K562 (cell line): ENCODE data around the gene CISD3. TPM values are rescaled to one million over a fixed set of nuclear protein-coding genes. Genes with fewer than 3 reads are reported as not detected.

Experiments used
- ATAC-seq: fragments of 200-7000 bp; cut with Tn5 transposase; 3 replicates; pipeline ENCODE4 v1.9.1; 2020; ENCODE audit warnings: moderate library complexity
- BruUV-seq: library from RNA; stranded (reverse); fragments of 400-500 nt; replicated peaks from 2 replicates; lab custom pipeline; 2021; lab: Mats Ljungman, UMichigan
- CTCF ChIA-PET: fragments of 300-600 bp; formaldehyde crosslinking; extraction: SDS; loops from one replicate; lab custom pipeline; 2021; ENCODE audit warnings: low intra/inter-chr PET ratio; lab: Yijun Ruan, JAX
- POLR2A ChIA-PET: fragments of 300-600, 350-650 bp; sonication (Branson Sonifier 250); formaldehyde crosslinking; extraction: SDS; loops from one replicate; lab custom pipeline; 2021; ENCODE audit warnings: antibody characterized with exemption, inconsistent platforms; lab: Yijun Ruan, JAX
- DNase-seq, 4 experiments: peaks; one replicate each; pipeline versions ENCODE4 v3.0.0 to v3.0.0-alpha.2; 2011 to 2018; ENCODE audit warnings: low spot score in 3 of 4, mixed read lengths in 3 of 4; ENCODE audit errors: extremely low read depth in 1 of 4
- FAIRE-seq: peaks from 2 replicates; lab custom pipeline; 2011; peaks lifted over from hg19 to GRCh38; lab: Jason Lieb, UNC
- H2AFZ ChIP-seq: 2 replicates; pipeline ENCODE4 v1.6.0; 2011; ENCODE audit warnings: low read depth, low read length, control low read depth, inconsistent platforms
- H3K27ac ChIP-seq: fragments of 200-600 bp; 3 replicates; pipeline ENCODE4 v1.8.0; 2011; ENCODE audit warnings: low read depth, mild to moderate bottlenecking, control low read depth, inconsistent platforms, low read length, moderate library complexity, mixed read lengths; ENCODE audit errors: extremely low read depth
- H3K27me3 ChIP-seq, 2 experiments: fragments of 300-600 bp in 1 of 2; 2 replicates in 1 of 2; 3 replicates in 1 of 2; pipeline versions ENCODE4 v1.6.0 to v1.8.0; 2011; ENCODE audit warnings: inconsistent platforms in 2 of 2, low read length in 2 of 2, mild to moderate bottlenecking in 1 of 2, mixed read lengths in 1 of 2, moderate library complexity in 1 of 2; ENCODE audit not compliant: control insufficient read depth in 2 of 2, insufficient read depth in 2 of 2
- H3K36me3 ChIP-seq: fragments of 300-600 bp; 3 replicates; pipeline ENCODE4 v1.8.0; 2011; ENCODE audit warnings: mild to moderate bottlenecking, low read length, inconsistent platforms; ENCODE audit not compliant: control insufficient read depth, insufficient read depth
- H3K4me1 ChIP-seq, 2 experiments: fragments of 200-600 bp in 1 of 2; replicated peaks in 1 of 2; 2 replicates in 1 of 2; 3 replicates in 1 of 2; pipeline versions ENCODE4 v1.5.1 to v1.8.0; 2011; ENCODE audit warnings: inconsistent platforms in 2 of 2, low read length in 2 of 2, mild to moderate bottlenecking in 1 of 2, mixed read lengths in 1 of 2, moderate library complexity in 1 of 2; ENCODE audit not compliant: control insufficient read depth in 2 of 2, insufficient read depth in 2 of 2
- H3K4me2 ChIP-seq: 2 replicates; pipeline ENCODE4 v1.6.1; 2011; ENCODE audit warnings: low read length, control low read depth, inconsistent platforms, mixed read lengths; ENCODE audit not compliant: insufficient read depth
- H3K4me3 ChIP-seq: fragments of 200-600 bp; sonication (generic), shearing (Covaris generic); 2 replicates; pipeline ENCODE4 v1.5.1; 2016; ENCODE audit warnings: control low read depth, inconsistent platforms
- H3K79me2 ChIP-seq: fragments of 200-600 bp; 3 replicates; pipeline ENCODE4 v1.8.0; 2011; ENCODE audit warnings: low read length, inconsistent platforms; ENCODE audit not compliant: control insufficient read depth, insufficient read depth
- H3K9ac ChIP-seq, 2 experiments: 2 replicates each; pipeline versions ENCODE4 v1.6.0 to v1.6.1; 2011; ENCODE audit warnings: low read depth in 2 of 2, low read length in 2 of 2, control low read depth in 1 of 2, inconsistent platforms in 1 of 2, mild to moderate bottlenecking in 1 of 2, mixed read lengths in 1 of 2; ENCODE audit not compliant: insufficient read depth in 1 of 2
- H3K9me1 ChIP-seq: one replicate; pipeline ENCODE4 v1.6.0; 2011; ENCODE audit warnings: inconsistent platforms, mild to moderate bottlenecking, low read length, moderate library complexity; ENCODE audit not compliant: control insufficient read depth, insufficient read depth
- H3K9me3 ChIP-seq: replicated peaks from 2 replicates; pipeline ENCODE4 v1.5.1; 2011; ENCODE audit warnings: low read depth, low read length, inconsistent platforms; ENCODE audit not compliant: control insufficient read depth, insufficient read depth
- H4K20me1 ChIP-seq: replicated peaks from 2 replicates; pipeline ENCODE4 v1.6.1; 2011; ENCODE audit warnings: low read length, inconsistent platforms, mixed read lengths; ENCODE audit not compliant: control insufficient read depth, insufficient read depth
- ADNP ChIP-seq: fragments of 200-800 bp; sonication (Bioruptor generic); IDR thresholded peaks from 2 replicates; pipeline ENCODE4 v1.6.1; 2016; ENCODE audit warnings: missing genetic modification characterization, missing compliant biosample characterization
- BCOR ChIP-seq: fragments of 450-650 bp; IDR thresholded peaks from 2 replicates; pipeline ENCODE4 v1.6.1; 2016
- ESRRA ChIP-seq: fragments of 450-650 bp; IDR thresholded peaks from 2 replicates; pipeline ENCODE4 v1.6.1; 2014; ENCODE audit warnings: low read depth, mild to moderate bottlenecking, moderate library complexity, borderline replicate concordance
- FOXA1 ChIP-seq: fragments of 450-650 bp; IDR thresholded peaks from 2 replicates; pipeline ENCODE4 v1.6.1; 2016; ENCODE audit warnings: mild to moderate bottlenecking, borderline replicate concordance
- HDAC1 ChIP-seq, 2 experiments: fragments of 450-650 bp; IDR thresholded peaks; 2 replicates each; pipeline ENCODE4 v1.6.1; 2016 to 2017; ENCODE audit warnings: inconsistent platforms in 1 of 2, mild to moderate bottlenecking in 1 of 2, moderate library complexity in 1 of 2
- HNRNPL ChIP-seq: fragments of 200-400 bp; formaldehyde crosslinking; IDR thresholded peaks from 2 replicates; pipeline ENCODE4 v1.6.1; 2017; ENCODE audit warnings: low read depth, mild to moderate bottlenecking, low read length
- NFIX ChIP-seq: fragments of 250-450 bp; sonication (Bioruptor Pico); IDR thresholded peaks from 2 replicates; pipeline ENCODE4 v1.4.0; 2020; ENCODE audit warnings: low read depth, mild to moderate bottlenecking, moderate library complexity
- PTRF ChIP-seq: fragments of 450-650 bp; IDR thresholded peaks from 2 replicates; pipeline ENCODE4 v1.6.1; 2016; ENCODE audit warnings: mild to moderate bottlenecking, missing genetic modification characterization, missing compliant biosample characterization
- RBM25 ChIP-seq: fragments of 200-400 bp; formaldehyde crosslinking; IDR thresholded peaks from 2 replicates; pipeline ENCODE4 v1.6.1; 2018; ENCODE audit warnings: low read length, low read depth, moderate library complexity; ENCODE audit not compliant: severe bottlenecking
- RBM34 ChIP-seq: fragments of 200-400 bp; formaldehyde crosslinking; IDR thresholded peaks from 2 replicates; pipeline ENCODE4 v1.6.1; 2018; ENCODE audit warnings: low read length, borderline replicate concordance; ENCODE audit not compliant: insufficient read depth
- ZC3H4 ChIP-seq: sonication (generic); formaldehyde crosslinking; IDR thresholded peaks from 2 replicates; pipeline ENCODE4 v1.9.0; 2021; ENCODE audit warnings: missing genetic modification reagents, borderline replicate concordance
- ZNF583 ChIP-seq: fragments of 250-450 bp; sonication (Bioruptor Pico); IDR thresholded peaks from 2 replicates; pipeline ENCODE4 v1.4.0; 2020
- ZNF707 ChIP-seq: fragments of 250-450 bp; sonication (Bioruptor Pico); conservative IDR thresholded peaks from 2 replicates; pipeline ENCODE4 v1.8.0; 2022; ENCODE audit warnings: inconsistent platforms, mild to moderate bottlenecking, moderate library complexity
- WGBS: fragments of 100-300 bp; shearing (Covaris generic); methylation state at CpG from one replicate; pipeline ENCODE4 v1.1.6; 2016; ENCODE audit warnings: low coverage, mixed read lengths; ENCODE audit not compliant: insufficient coverage; ENCODE audit errors: missing lambda C conversion rate; 5-methylcytosine and 5-hydroxymethylcytosine counted together
- in situ Hi-C: fragments of 300-500 bp; cut with MboI; formaldehyde crosslinking; loops from 4 replicates; pipeline ENCODE4 v1.15.0; 2018; ENCODE audit warnings: inconsistent platforms, mixed read lengths
- intact Hi-C: fragments of 100-400 bp; cut with micrococcal nuclease; formaldehyde crosslinking; loops from 2 replicates; pipeline ENCODE4 v1.14.2; 2022
- polyA plus RNA-seq, 8 experiments: library from polyadenylated mRNA; depleted of rRNA in 4 of 8; stranded (reverse) in 5 of 8; unstranded in 3 of 8; fragments of >200 nt; fragmentation: Nextera tagmentation in 2 of 8; fragmentation: Illumina TruSeq in 1 of 8; extraction: Ambion mirVana in 2 of 8; extraction: Trizol in 1 of 8; gene quantifications; 2 replicates each; pipeline versions ENCODE4 v1.2.1 to v1.2.3, GENCODE V29; 2011 to 2014; ENCODE audit warnings: inconsistent platforms in 1 of 8, missing spikeins in 1 of 8
- total RNA-seq, 7 experiments: library from RNA; depleted of rRNA in 6 of 7; stranded (reverse); fragments of >200 nt in 6 of 7; fragmentation: Illumina TruSeq in 2 of 7; extraction: Trizol in 2 of 7; gene quantifications; 2 replicates each; pipeline versions ENCODE4 v1.2.1 to v1.2.3, GENCODE V29; 2011 to 2021; ENCODE audit warnings: low replicate concordance in 1 of 7
- TF ChIP-seq, protein P1 (sequence below): fragments of 250-450 bp; sonication (Bioruptor Pico); IDR thresholded peaks from 2 replicates; pipeline ENCODE4 v1.5.0; 2021
- TF ChIP-seq, protein P2 (sequence below): fragments of 250-450 bp; sonication (Bioruptor Pico); IDR thresholded peaks from 2 replicates; pipeline ENCODE4 v1.8.0; 2021; ENCODE audit warnings: moderate library complexity, mild to moderate bottlenecking, inconsistent platforms
- TF ChIP-seq, protein P3 (sequence below): sonication (generic); formaldehyde crosslinking; IDR thresholded peaks from 2 replicates; pipeline ENCODE4 v1.8.0; 2022; ENCODE audit warnings: mild to moderate bottlenecking, missing genetic modification reagents
- TF ChIP-seq, protein P4 (sequence below), 2 experiments: fragments of 450-650 bp; conservative IDR thresholded peaks; 2 replicates each; pipeline ENCODE4 v1.6.1; 2017; ENCODE audit warnings: mild to moderate bottlenecking in 2 of 2, moderate library complexity in 2 of 2

The CISD3 gene
- total and polyA plus RNA-seq, 9 of the 15 experiments (the other 6 are each of a cell fraction or from before 2014, with no cell fraction given), result 5.0 to 60.7 (median 15.7) TPM

DNA sequence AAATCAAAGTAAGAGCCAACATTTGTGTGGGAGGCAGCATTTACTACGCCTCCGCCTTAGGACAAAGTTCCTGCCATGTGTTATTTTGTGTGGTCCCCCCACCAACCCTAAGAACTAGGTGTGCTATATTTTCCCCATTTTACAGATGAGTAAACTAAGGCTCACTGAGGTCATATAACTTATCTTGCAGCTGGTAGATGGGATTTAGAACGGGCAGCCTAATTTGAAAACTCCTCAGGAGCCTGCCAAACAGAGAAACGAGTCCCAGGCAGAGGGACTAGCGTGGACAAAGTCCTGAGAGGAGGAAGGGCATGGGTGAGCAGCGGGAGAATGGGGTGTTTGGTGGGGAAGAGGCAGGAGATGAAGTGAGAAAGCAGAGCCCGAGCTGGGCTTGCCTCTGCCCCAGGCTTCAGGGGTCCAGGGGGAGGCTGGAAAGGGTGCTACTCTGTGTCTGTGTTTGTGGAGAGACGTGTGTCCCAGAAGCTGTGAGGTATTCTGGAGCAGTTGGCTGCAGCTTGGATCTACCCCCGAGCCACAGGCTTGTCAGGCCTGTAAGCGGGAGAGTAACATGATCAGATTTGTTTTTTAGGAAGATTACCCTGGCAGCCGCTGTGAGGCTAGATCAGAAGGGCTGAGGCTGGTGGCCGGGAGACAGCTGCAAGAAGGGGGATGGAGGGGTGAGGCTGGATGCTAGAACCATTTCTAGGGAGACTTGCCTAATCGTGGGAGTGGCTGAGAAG is 20.1 kb upstream of the CISD3 start:
- no peaks in the 10 kb centered on the region for H3K9me3 ChIP-seq
- intact Hi-C loops (no loop called here), in situ Hi-C loops (no loop called here)
- DNase-seq (no peak), FAIRE-seq (no peak), ATAC-seq (no peak)
- no peak overlapping the region for H3K27ac ChIP-seq
- ChIA-PET POLR2A (interaction anchor here (0.6 to 3.5 kb wide), 9 partner anchors 7 to 319 kb away, joined by 3 to 30 read pairs (median 4); no protein-coding TSS in a partner anchor), CTCF (interaction anchor here (0.5 kb wide), 1 partner anchor 113 kb away, joined by 4 read pairs; no protein-coding TSS in a partner anchor)
- peaks cover 4% of the 10 kb centered on the region for H3K9me1 ChIP-seq
- peaks cover 8% of the 10 kb centered on the region; the same call in 1 of the 2 replicates for H4K20me1 ChIP-seq
- peak overlapping the region in 1 of 2 experiments; percentile 75; a peak in 2 of 4 replicates for H3K9ac ChIP-seq
- H2AFZ ChIP-seq, result no peak overlapping the region
- H3K79me2 ChIP-seq, result peaks cover 27% of the 10 kb centered on the region
- H3K4me2 ChIP-seq, result no peak overlapping the region
- H3K4me1 ChIP-seq, result peaks cover 35 to 58% of the 10 kb centered on the region in 2 experiments
- no TSS peak for BruUV-seq
- H3K36me3 ChIP-seq, result peaks cover 70% of the 10 kb centered on the region; the same call in 2 of the 3 replicates
- H3K4me3 ChIP-seq, result no peak overlapping the region
- WGBS, result 60% methylated on average over 13 of the region's 13 CpGs
- H3K27me3 ChIP-seq, result no peaks in the 10 kb centered on the region
- TF ChIP-seq, protein P1, sequence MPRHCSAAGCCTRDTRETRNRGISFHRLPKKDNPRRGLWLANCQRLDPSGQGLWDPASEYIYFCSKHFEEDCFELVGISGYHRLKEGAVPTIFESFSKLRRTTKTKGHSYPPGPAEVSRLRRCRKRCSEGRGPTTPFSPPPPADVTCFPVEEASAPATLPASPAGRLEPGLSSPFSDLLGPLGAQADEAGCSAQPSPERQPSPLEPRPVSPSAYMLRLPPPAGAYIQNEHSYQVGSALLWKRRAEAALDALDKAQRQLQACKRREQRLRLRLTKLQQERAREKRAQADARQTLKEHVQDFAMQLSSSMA (CRISPR knock-in tag), result no peak
- TF ChIP-seq FOXA1 (no peak), HNRNPL (no peak), ZC3H4 (CRISPR knock-in tag) (no peak), NFIX (CRISPR knock-in tag) (no peak), RBM25 (peak; percentile 89), RBM34 (no peak), PTRF (tag) (no peak), HDAC1 (IDR thresholded peaks at IDR 0.05) (0 out of 4 replicates have a peak, but pooled peaks of 1 of the 2 experiments have one; percentile 21), ZNF707 (CRISPR knock-in tag) (no peak), BCOR (peak; percentile 88), ESRRA (peak; percentile 86), ADNP (tag) (0 out of 2 replicates have a peak, but pooled peaks have one; percentile 51), ZNF583 (CRISPR knock-in tag) (no peak)
- TF ChIP-seq, protein P2, sequence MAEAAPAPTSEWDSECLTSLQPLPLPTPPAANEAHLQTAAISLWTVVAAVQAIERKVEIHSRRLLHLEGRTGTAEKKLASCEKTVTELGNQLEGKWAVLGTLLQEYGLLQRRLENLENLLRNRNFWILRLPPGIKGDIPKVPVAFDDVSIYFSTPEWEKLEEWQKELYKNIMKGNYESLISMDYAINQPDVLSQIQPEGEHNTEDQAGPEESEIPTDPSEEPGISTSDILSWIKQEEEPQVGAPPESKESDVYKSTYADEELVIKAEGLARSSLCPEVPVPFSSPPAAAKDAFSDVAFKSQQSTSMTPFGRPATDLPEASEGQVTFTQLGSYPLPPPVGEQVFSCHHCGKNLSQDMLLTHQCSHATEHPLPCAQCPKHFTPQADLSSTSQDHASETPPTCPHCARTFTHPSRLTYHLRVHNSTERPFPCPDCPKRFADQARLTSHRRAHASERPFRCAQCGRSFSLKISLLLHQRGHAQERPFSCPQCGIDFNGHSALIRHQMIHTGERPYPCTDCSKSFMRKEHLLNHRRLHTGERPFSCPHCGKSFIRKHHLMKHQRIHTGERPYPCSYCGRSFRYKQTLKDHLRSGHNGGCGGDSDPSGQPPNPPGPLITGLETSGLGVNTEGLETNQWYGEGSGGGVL (CRISPR knock-in tag), result no peak
- TF ChIP-seq, protein P3, sequence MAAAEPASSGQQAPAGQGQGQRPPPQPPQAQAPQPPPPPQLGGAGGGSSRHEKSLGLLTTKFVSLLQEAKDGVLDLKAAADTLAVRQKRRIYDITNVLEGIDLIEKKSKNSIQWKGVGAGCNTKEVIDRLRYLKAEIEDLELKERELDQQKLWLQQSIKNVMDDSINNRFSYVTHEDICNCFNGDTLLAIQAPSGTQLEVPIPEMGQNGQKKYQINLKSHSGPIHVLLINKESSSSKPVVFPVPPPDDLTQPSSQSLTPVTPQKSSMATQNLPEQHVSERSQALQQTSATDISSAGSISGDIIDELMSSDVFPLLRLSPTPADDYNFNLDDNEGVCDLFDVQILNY, result no peak
- TF ChIP-seq, protein P4, sequence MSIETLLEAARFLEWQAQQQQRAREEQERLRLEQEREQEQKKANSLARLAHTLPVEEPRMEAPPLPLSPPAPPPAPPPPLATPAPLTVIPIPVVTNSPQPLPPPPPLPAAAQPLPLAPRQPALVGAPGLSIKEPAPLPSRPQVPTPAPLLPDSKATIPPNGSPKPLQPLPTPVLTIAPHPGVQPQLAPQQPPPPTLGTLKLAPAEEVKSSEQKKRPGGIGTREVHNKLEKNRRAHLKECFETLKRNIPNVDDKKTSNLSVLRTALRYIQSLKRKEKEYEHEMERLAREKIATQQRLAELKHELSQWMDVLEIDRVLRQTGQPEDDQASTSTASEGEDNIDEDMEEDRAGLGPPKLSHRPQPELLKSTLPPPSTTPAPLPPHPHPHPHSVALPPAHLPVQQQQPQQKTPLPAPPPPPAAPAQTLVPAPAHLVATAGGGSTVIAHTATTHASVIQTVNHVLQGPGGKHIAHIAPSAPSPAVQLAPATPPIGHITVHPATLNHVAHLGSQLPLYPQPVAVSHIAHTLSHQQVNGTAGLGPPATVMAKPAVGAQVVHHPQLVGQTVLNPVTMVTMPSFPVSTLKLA (conservative IDR thresholded peaks at IDR 0.05), result no peak
